Measurements from ENCODE around the gene MAP3K14.

MAP3K14 gene

DNA sequence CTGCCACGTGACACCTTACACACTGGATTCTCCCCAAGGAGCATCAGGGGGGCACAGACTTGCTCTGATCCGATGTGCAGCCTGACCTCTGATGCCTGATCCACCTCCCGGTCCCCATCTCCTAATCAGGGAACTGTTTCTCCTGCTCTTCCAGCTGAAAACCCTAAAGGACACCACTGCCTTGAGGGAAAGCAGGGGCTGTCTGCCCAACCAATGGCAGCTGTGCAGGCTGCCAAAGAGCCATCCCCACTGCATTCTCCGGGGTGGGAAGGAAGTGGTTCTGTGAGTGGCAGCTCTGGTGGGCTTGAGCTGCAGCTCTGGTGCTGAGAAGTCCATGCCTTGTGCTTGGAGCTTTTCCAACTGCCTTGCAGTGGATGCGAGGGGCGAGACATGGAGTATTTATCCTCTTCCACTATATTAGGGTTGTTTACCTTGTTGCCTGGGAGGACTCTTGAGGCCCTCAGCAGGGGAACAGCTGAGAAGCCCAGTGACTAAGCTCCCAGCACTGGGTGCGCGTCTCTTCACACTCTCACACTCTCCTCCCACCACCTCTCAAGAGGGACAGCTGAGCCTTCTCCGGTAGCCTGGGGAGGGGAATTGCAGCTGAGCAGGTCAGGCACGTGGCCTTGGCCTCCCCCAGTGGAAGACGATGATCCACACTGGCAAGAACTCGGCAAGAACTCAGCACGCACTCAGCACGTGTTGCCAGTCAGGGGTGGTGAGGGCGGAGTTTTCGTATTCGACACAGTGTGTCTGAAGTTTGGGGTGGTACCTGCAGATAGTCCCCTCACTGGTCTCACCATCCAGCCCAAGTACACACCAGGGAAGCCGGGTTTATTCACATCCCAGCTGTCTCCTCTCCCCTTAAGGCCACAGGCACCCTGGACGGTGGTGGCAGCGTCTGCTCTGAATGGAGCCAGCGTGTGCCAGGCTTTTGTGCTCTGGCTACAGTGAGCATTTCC lies 33.9 kb downstream of the MAP3K14 start:
- no peak for DNase-seq (ENCODE audit: low spot score)

GRCh38 chr17:45279898-45280297 lies 36.9 kb downstream of the MAP3K14 start:
- no peak for DNase-seq (ENCODE audit: low spot score)

DNA sequence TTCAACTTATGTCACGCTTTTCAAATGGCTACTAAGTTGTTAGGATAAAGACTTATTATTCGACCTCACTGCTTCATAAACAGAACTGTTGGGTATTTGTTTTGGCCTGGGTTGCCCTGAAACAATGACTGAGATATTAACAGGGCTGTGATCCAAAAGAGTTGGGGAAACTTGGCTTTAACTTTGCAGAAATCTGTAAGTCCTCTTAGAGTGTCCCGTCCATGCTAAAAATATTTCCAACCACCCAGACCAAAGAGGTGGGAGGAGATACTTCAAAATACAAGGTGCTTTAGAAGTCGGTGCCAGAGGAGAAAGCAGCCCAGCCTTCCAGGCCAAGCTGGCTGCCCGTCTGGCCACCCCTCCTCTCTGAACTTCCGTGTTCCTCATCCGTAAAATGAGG lies 38.8 kb downstream of the MAP3K14 start:
- DNase-seq (ENCODE audit: low spot score) = no peak

GRCh38 chr17:45277216-45277849 lies 39.5 kb downstream of the MAP3K14 start:
- peak; percentile 90 for DNase-seq (ENCODE audit: low spot score)

- no peak for DNase-seq (ENCODE audit: low spot score)
Measured at GRCh38 chr17:45276031-45276430, 40.8 kb downstream of the MAP3K14 start.

DNA sequence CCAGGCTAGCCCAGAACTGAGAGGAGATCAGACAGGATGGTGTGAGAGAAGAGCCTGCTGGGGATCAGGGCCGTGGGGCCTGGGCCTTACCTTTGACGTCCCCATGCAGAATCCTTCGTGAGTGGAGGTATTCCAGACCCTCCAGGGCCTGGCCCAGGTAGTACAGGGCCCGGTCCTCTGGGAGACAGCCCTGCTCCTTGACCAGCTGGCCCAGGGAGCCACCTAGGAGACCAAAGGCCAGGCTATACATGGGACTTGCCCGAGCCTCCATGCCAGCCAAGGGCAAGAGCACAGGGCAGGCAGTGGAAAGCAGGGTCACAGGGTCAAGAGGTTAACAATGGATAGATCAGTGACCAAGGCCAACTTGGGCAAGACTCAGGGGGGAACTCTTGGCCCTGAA lies 42.8 kb downstream of the MAP3K14 start:
- DNase-seq (ENCODE audit: low spot score) = no peak

DNA sequence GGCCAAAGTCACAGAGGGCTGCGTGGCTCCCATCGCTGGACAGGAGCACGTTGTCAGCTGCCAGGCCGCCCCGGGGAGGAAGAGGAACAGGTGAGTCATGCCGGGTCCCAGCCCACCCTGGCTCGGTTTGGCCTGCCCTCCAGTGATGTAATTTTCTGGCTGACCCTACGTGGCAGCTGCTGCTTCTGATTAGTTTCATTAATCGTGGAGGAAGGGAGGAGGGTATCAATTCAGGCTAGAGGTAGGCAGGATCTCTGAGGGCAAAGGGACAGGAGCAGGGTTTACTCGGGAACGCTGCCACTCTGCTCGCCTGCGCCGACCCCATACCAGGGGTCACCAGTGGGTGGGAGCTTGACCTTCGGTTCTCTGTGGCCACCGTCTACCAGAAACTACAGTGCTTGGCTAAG lies 43.3 kb downstream of the MAP3K14 start:
- DNase-seq (ENCODE audit: low spot score) = no peak

- DNase-seq (ENCODE audit: low spot score) = no peak
Measured at GRCh38 chr17:45271603-45272002, 45.2 kb downstream of the MAP3K14 start.

DNA sequence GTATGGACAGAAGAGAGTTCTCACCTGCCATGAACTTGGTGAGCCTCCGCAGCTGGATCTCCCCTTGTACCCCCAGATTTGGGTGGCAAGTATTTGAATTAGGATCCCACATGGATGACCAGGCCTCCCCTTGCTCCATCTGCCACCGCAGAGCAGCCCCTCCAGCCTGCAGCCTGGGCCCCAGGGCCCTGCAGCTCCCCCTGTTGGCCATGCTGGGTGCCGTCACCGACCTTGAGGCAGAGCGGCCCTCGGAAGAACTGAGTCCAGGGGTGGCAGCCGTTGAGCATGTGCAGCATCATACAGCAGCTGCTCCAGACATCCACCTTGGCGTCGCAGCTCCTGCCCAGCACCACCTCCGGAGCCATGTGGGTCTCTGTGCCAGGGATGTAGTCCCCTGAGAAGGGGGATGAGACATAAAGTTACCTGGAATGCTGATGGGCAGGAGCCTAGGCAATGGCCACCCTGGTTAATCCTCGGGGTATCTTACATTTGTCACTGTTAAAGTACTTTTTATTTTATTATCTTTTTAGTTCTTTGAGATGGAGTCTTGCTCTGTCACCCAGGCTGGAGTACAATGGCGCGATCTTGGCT lies 45.9 kb downstream of the MAP3K14 start:
- DNase-seq (ENCODE audit: low spot score) = peak; percentile 91

- no peak for DNase-seq (ENCODE audit: low spot score)
Measured at GRCh38 chr17:45269912-45270311, 46.9 kb downstream of the MAP3K14 start.

DNA sequence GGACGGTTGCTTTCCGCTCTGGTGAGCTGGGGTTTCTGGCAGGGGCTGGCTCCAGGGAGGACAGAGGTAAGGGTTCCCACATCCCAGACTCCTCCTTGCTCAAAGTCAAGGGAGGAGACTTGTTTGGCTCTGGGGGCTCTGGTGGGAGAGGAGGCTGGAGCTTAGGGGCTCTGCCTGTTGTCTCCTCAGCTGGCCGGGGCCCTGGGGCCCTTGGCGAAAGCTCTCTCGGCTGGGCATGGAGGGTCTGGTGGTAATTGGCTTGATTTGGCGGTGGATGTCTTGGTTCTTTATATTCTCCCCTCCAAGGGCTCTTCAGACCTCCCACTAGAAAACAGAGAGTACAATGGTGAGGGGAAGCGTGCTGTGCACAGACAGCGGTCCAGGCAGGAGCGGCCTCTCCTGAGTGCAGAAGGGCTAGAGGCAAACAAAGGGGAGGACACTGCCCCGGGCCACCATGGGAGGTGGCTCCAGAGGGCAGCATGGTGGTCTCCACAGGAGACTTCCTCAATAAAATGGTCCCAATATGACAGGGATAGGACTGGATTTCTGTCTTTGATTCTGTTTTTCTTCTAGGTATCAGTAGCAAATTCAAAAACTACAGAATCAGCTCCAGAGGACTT lies 49.3 kb downstream of the MAP3K14 start:
- DNase-seq (ENCODE audit: low spot score) = no peak

- no peak for DNase-seq (ENCODE audit: low spot score)
Measured at GRCh38 chr17:45266372-45266926, 50.4 kb downstream of the MAP3K14 start.

DNA sequence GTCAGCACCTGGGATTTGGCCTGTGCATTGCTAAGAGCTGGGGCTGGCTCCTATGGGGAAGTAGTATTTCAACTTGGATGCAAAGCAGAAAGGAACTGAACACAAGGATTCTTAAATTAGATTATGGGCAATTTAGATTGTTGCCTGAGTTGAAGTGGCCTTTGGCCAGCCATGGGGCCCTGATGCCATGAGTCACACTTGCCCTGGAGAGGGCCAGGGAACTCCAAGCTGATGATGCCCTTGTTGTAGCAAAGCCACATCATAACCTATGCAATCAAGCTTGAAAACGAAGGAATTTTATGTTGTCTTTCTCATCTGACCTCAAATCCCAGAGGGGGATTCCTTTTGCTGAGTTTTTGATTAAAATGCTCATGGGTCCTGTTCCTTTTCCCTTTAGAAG lies 51.0 kb downstream of the MAP3K14 start:
- no peak for DNase-seq (ENCODE audit: low spot score)

- DNase-seq (ENCODE audit: low spot score) = no peak
Measured at GRCh38 chr17:45264988-45265387, 51.8 kb downstream of the MAP3K14 start.

GRCh38 chr17:45264430-45264829 lies 52.4 kb downstream of the MAP3K14 start:
- DNase-seq (ENCODE audit: low spot score) = no peak

GRCh38 chr17:45263477-45263860 lies 53.4 kb downstream of the MAP3K14 start:
- DNase-seq (ENCODE audit: low spot score) = no peak

- DNase-seq (ENCODE audit: low spot score) = no peak
Measured at GRCh38 chr17:45262516-45263476, 54.0 kb downstream of the MAP3K14 start.

DNA sequence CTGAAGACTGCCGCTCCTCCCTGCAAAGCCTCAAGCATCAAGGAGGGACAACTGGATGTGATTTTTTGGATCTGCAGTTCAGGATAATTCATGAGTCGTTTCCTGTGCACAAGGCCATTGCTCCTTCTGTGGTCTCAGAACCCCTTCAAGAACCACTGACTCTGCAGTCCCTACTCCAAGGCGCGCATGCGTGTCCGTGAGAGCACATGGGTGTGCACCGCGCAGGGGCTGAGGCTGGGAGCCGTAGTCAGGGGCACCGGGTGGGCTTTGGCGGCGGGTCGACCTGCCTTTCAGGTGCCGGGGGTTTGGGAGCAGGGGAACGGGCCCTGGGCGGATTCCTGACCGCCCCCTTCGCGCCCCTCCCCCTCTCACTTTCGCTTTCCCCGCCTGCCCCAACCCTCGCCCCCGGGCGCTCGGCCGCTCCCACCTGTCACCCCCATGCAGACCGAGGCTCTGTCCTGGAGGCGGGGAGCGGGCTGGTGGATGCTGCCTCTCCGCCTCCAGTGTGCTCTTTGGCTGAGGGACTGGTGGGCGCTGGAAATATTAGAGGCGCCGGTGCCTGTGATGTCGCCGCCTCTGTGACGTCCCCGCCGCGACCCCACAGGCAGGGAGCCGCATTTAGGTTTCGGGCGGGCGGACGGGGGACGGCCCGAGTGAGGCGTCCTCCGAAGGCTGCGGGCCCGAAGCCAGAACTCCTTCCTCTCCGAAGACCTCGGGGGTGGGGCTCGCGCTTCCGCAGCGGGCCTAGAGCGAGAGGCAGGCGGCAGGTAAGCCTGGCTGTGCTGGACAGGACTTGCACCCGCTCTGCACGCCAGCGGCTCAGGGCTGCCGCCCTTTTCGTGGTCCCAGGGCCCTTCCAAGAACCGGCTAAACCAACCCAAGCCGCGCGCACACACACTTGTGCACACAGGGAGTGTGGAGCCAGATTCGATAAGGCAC lies 55.0 kb downstream of the MAP3K14 start, which contains the start of gene SPATA32:
TSS of gene SPATA32 (minus strand) at position 518 of the 939 bp plus-strand sequence. CDS start at position 440, 78 bp downstream.
- peak; percentile 74 for DNase-seq (ENCODE audit: low spot score)

- no peak for DNase-seq (ENCODE audit: low spot score)
Measured at GRCh38 chr17:45260204-45260783, 56.5 kb downstream of the MAP3K14 start.
